Retinal pigment epithelial cell (primary cell): Measurements from ENCODE around the gene FDXR.

Experiments
- DNase-seq: peaks from one replicate; pipeline ENCODE4 v3.0.0-alpha.2; 2010; ENCODE audit warnings: low read depth
- H3K4me3 ChIP-seq: 2 replicates; pipeline ENCODE4 v1.5.1; 2011; ENCODE audit warnings: mild to moderate bottlenecking, low read length, control low read depth, moderate library complexity
- CTCF ChIP-seq: conservative IDR thresholded peaks from 2 replicates; pipeline ENCODE4 v1.5.1; 2011; ENCODE audit warnings: low read depth, low read length, control low read depth, inconsistent platforms

The FDXR gene

GRCh38 chr17:74846621-74847020 is 26.2 kb downstream of the FDXR start:
- no peak overlapping the region for H3K4me3 ChIP-seq
- DNase-seq, result no peak
- TF ChIP-seq CTCF, result no peak

GRCh38 chr17:74843352-74843627 is 29.5 kb downstream of the FDXR start:
- no peak for TF ChIP-seq CTCF
- DNase-seq, result no peak
- no peak overlapping the region for H3K4me3 ChIP-seq

GRCh38 chr17:74842599-74843351 is 30.0 kb downstream of the FDXR start:
- DNase-seq, result no peak
- peak; percentile 51 for TF ChIP-seq CTCF
- no peak overlapping the region for H3K4me3 ChIP-seq

GRCh38 chr17:74842146-74842598 is 30.6 kb downstream of the FDXR start:
- H3K4me3 ChIP-seq, result no peak overlapping the region
- peak; percentile 5 for TF ChIP-seq CTCF
- DNase-seq, result no peak

- DNase-seq, result no peak
- TF ChIP-seq CTCF, result no peak
- H3K4me3 ChIP-seq, result no peak overlapping the region
Measured at GRCh38 chr17:74840989-74841666, 31.7 kb downstream of the FDXR start.

- no peak for TF ChIP-seq CTCF
- DNase-seq, result no peak
- no peak overlapping the region for H3K4me3 ChIP-seq
Measured at GRCh38 chr17:74839990-74840852, 32.6 kb downstream of the FDXR start.
